ENCODE results near the gene CDKAL1. TPM values are rescaled to one million over a fixed set of nuclear protein-coding genes. Genes with fewer than 3 reads are reported as not detected.

Gene CDKAL1
- total RNA-seq, 4 donors from 2014 or later: 13.5 to 21.2 (median 17.3) TPM

GRCh38 chr6:21103626-21104224, 569.5 kb downstream of the CDKAL1 start:
- no peaks in the 10 kb centered on the region for H3K9me3 ChIP-seq
- no peak for DNase-seq (ENCODE audit: low spot score in 2 of 2)

GRCh38 chr6:21104288-21104687, 570.0 kb downstream of the CDKAL1 start:
- no peak overlapping the region for H3K4me3 ChIP-seq
- peaks cover 0 to 12% (median 0%) of the 10 kb centered on the region in 4 donors for H3K4me1 ChIP-seq
- no peaks in the 10 kb centered on the region for H3K36me3 ChIP-seq
- no peak for DNase-seq (ENCODE audit: low spot score in 2 of 2)
- 97 to 100% methylated on average over 2 of the region's 2 CpGs for whole genome bisulfite sequencing, 2 donors
- H3K9me3 ChIP-seq: no peaks in the 10 kb centered on the region
- H3K27me3 ChIP-seq: no peaks in the 10 kb centered on the region
- TF ChIP-seq POLR2A (IDR thresholded peaks at IDR 0.05) (no peak), EP300 (IDR thresholded peaks at IDR 0.05) (no peak), CTCF (IDR thresholded peaks at IDR 0.05) (no peak)
- H3K27ac ChIP-seq: no peak overlapping the region

More at GRCh38 chr6:21103626-21104224, 569.5 kb downstream of the CDKAL1 start:
- WGBS, 2 donors: 63 to 76% methylated on average over 4 of the region's 4 CpGs
- Histone ChIP-seq H3K27ac (no peak overlapping the region), H3K36me3 (no peaks in the 10 kb centered on the region), H3K27me3 (no peaks in the 10 kb centered on the region), H3K4me3 (no peak overlapping the region), H3K4me1 (peaks cover 0 to 12% (median 0%) of the 10 kb centered on the region in 4 donors)
- TF ChIP-seq POLR2A (IDR thresholded peaks at IDR 0.05) (no peak), CTCF (IDR thresholded peaks at IDR 0.05) (no peak), EP300 (IDR thresholded peaks at IDR 0.05) (no peak)

- TF ChIP-seq CTCF (IDR thresholded peaks at IDR 0.05) (no peak), EP300 (IDR thresholded peaks at IDR 0.05) (no peak), POLR2A (IDR thresholded peaks at IDR 0.05) (no peak)
- no peak overlapping the region for H3K27ac ChIP-seq
- no peaks in the 10 kb centered on the region for H3K9me3 ChIP-seq
- no peaks in the 10 kb centered on the region for H3K4me1 ChIP-seq
- no peaks in the 10 kb centered on the region for H3K36me3 ChIP-seq
- H3K4me3 ChIP-seq: no peak overlapping the region
- DNase-seq (ENCODE audit: low spot score in 2 of 2): no peak
- no peaks in the 10 kb centered on the region for H3K27me3 ChIP-seq
- 91 to 98% methylated on average over 3 of the region's 3 CpGs for WGBS, 2 donors
These were observed 573.5 kb downstream of the CDKAL1 start for GRCh38 chr6:21107796-21108195.

GRCh38 chr6:21109391-21110178, 575.3 kb downstream of the CDKAL1 start:
- Histone ChIP-seq H3K4me1 (no peaks in the 10 kb centered on the region), H3K27ac (no peak overlapping the region), H3K9me3 (no peaks in the 10 kb centered on the region), H3K36me3 (no peaks in the 10 kb centered on the region), H3K27me3 (no peaks in the 10 kb centered on the region), H3K4me3 (no peak overlapping the region)
- DNase-seq (ENCODE audit: low spot score in 2 of 2): no peak
- TF ChIP-seq EP300 (IDR thresholded peaks at IDR 0.05) (no peak), CTCF (IDR thresholded peaks at IDR 0.05) (no peak), POLR2A (IDR thresholded peaks at IDR 0.05) (no peak)
- WGBS, 2 donors: 43 to 50% methylated on average over 5 of the region's 5 CpGs

- Histone ChIP-seq H3K36me3 (no peaks in the 10 kb centered on the region), H3K27me3 (no peaks in the 10 kb centered on the region), H3K27ac (no peak overlapping the region), H3K4me3 (no peak overlapping the region), H3K9me3 (no peaks in the 10 kb centered on the region), H3K4me1 (peaks cover 0 to 6% (median 0%) of the 10 kb centered on the region in 4 donors)
- DNase-seq (ENCODE audit: low spot score in 2 of 2): no peak
- 93 to 96% methylated on average over 5 of the region's 5 CpGs for WGBS, 2 donors
- TF ChIP-seq POLR2A (IDR thresholded peaks at IDR 0.05): no peak
- no peak for TF ChIP-seq EP300 (IDR thresholded peaks at IDR 0.05)
These were observed 576.4 kb downstream of the CDKAL1 start for GRCh38 chr6:21110684-21111083.

Measured in tibial nerve (tissue), 4 donors.